HPDE6-E6E7 (cell line): ENCODE measurements around the gene C1GALT1C1L.
"Not testable (repeated sequence)": the region's sequence is repeated elsewhere in the genome, so short reads cannot be mapped to it uniquely, and the experiment has no call there.

ENCODE experiments used
- DNase-seq: peaks from one replicate; pipeline ENCODE4 v3.0.0; 2011; ENCODE audit warnings: missing footprints; ENCODE audit errors: extremely low spot score

Gene C1GALT1C1L

GRCh38 chr2:43676322-43677050 lies at the start of gene C1GALT1C1L:
Gene C1GALT1C1L (minus strand): TSS chr2:43676429. CDS start chr2:43676322, 107 bp downstream.
- DNase-seq, result peak; percentile 25

GRCh38 chr2:43725711-43726246 lies 49.5 kb upstream of the C1GALT1C1L start:
- DNase-seq, result no peak

GRCh38 chr2:43724728-43725526 lies 48.7 kb upstream of the C1GALT1C1L start:
- DNase-seq, result no peak

DNA sequence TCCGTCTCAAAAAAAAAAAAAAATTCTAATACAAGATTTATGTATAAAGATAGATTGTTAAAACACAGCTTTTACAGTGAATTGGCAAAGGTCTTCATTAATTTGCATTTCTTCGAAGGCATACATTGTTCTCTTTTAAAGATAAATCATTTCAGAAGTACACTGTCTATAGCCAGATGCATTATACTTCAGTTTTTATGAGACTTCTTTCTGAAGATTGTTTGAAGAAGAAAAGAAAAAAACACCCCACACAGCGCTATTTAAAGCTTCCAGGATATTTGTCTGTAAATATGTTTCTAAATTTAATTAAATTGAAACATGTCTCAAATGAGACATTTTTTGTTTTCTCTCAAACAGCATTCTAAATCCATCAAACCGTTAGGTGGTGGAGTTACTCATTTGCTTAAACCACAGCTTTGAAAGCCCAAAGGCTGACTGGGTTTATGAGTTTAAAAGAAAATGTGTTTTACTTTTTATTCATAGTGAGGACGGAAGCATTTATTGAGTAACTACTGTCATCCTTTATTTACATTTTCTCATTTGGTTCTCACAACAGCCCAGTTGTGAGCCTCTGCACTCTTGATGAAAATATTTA lies 42.4 kb upstream of the C1GALT1C1L start:
- DNase-seq, result no peak

GRCh38 chr2:43717322-43717721 lies 41.1 kb upstream of the C1GALT1C1L start:
- DNase-seq, result no peak

DNA sequence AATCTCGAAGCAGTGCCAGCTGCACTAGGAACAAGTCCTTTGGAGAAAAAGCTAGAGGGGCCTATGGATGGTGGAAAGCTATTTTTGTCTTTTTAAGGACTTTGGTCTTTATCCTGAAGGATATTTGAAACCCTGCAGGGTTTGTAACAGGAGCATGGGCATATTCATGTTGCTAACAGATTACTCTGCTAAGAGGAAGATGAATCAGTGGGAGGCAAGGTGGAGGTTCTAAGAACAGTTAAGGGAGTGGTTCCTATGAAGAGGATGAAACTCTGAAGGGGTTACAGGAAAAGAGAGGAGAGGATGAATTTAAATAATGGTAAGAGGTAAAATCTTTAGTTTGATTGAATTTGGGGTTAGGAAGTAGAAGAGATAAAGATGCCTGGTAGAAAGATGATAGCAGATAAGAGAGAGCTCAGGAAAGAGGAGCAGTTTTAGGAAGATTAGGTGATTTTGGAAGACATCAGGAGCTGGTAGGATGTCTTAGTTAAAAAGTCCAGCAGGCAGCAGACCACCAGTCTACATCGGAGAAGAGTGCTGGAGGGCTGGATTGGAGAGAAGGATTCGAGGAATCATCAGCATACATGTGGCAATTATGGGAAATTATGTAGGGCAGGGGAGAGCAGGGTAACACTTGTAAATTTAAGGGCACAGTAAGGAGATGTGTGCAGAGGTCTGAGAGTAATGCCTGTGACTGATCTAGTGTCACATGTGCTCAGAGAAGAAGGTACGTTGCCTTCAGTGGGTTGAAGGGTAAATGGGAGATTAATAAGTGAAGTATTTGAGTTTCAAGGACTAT lies 39.3 kb upstream of the C1GALT1C1L start:
- no peak for DNase-seq

GRCh38 chr2:43714164-43714563 lies 37.9 kb upstream of the C1GALT1C1L start:
- DNase-seq, result no peak

- DNase-seq, result no peak
Measured at GRCh38 chr2:43710866-43711265, 34.6 kb upstream of the C1GALT1C1L start.

GRCh38 chr2:43708891-43709290 lies 32.7 kb upstream of the C1GALT1C1L start:
- DNase-seq, result peak; percentile 8

DNA sequence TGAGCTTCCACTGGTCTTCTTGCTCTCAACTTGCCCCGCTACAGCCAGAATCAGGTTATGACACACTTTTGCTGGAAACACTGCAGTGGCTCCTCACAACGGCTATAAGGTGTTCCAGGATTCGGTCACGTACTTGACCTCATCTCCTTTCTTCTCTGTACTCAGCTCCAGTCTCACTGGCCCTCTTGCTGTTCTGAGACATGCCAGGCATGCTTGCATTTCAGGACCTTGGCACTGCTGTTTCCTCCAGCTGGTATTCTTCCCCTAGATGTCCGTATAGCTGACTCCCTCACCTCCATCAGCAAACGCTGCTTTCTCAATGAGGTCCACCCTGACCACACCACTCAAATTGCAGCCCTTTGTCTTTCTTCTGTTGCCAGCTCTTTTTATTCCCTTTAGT lies 31.9 kb upstream of the C1GALT1C1L start:
- DNase-seq, result no peak

- DNase-seq, result peak; percentile 55
Measured at GRCh38 chr2:43707255-43708015, 31.2 kb upstream of the C1GALT1C1L start.

- no peak for DNase-seq
Measured at GRCh38 chr2:43701111-43701510, 24.9 kb upstream of the C1GALT1C1L start.

GRCh38 chr2:43699761-43700160 lies 23.5 kb upstream of the C1GALT1C1L start:
- DNase-seq, result no peak

- not testable (repeated sequence) for DNase-seq
Measured at GRCh38 chr2:43698140-43698539, 21.9 kb upstream of the C1GALT1C1L start.

- no peak for DNase-seq
Measured at GRCh38 chr2:43692428-43692994, 16.3 kb upstream of the C1GALT1C1L start.

GRCh38 chr2:43689999-43690398 lies 13.8 kb upstream of the C1GALT1C1L start:
- DNase-seq, result no peak

DNA sequence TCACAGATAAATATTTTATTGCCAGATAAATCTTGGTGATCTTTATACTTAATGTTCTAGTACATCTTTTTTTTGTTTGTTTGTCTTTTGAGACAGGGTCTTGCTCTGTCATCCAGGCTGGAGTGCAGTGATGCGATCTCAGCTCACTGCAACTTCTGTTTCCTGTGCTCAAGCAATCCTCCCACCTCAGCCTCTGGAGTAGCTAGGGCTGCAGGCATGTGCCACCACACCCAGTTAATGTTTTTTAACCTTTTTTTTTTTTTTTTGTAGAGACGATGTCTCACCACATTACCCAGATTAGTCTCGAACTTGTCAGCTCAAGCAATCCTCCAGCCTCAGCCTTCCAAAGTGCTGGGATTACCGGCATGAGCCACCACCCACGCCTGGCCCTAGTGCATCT lies 9.1 kb upstream of the C1GALT1C1L start:
- no peak for DNase-seq

- not testable (repeated sequence) for DNase-seq
Measured at GRCh38 chr2:43677783-43678182, 1.6 kb upstream of the C1GALT1C1L start.

GRCh38 chr2:43675646-43676321 lies 445 bp downstream of the C1GALT1C1L start:
- no peak for DNase-seq

- no peak for DNase-seq
Measured at GRCh38 chr2:43657241-43657640, 19.0 kb downstream of the C1GALT1C1L start.
